Right renal pelvis (tissue), 4 donors: ENCODE data around the gene MAPT. TPM values are rescaled to one million over a fixed set of nuclear protein-coding genes. Genes with fewer than 3 reads are reported as not detected.
"Not testable (repeated sequence)": the region's sequence is repeated elsewhere in the genome, so short reads cannot be mapped to it uniquely, and the experiment has no call there.

Source experiments
- DNase-seq, 4 donors: peaks; one replicate each; pipeline ENCODE4 v3.0.0-alpha.2; 2013; ENCODE audit warnings: low read depth in 4 of 4, low spot score in 3 of 4, missing footprints in 1 of 4
- polyA plus RNA-seq, 4 donors: library from polyadenylated mRNA; unstranded; fragments of 120-200 nt; gene quantifications; one replicate each; pipeline ENCODE4 v1.2.1, GENCODE V29; 2013; ENCODE audit not compliant: insufficient read length in 4 of 4

The MAPT gene
- polyA plus RNA-seq, 4 donors, result 8.8 to 12.7 (median 10.3) TPM

DNA sequence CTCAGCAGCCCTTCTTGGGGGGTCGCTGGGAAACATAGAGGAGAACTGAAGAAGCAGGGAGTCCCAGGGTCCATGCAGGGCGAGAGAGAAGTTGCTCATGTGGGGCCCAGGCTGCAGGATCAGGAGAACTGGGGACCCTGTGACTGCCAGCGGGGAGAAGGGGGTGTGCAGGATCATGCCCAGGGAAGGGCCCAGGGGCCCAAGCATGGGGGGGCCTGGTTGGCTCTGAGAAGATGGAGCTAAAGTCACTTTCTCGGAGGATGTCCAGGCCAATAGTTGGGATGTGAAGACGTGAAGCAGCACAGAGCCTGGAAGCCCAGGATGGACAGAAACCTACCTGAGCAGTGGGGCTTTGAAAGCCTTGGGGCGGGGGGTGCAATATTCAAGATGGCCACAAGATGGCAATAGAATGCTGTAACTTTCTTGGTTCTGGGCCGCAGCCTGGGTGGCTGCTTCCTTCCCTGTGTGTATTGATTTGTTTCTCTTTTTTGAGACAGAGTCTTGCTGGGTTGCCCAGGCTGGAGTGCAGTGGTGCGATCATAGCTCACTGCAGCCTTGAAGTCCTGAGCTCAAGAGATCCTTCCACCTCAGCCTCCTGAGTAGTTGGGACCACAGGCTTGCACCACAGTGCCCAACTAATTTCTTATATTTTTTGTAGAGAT, 108.1 kb downstream of the MAPT start:
- DNase-seq, result peak; percentile 39 to 67 (median 46)

DNA sequence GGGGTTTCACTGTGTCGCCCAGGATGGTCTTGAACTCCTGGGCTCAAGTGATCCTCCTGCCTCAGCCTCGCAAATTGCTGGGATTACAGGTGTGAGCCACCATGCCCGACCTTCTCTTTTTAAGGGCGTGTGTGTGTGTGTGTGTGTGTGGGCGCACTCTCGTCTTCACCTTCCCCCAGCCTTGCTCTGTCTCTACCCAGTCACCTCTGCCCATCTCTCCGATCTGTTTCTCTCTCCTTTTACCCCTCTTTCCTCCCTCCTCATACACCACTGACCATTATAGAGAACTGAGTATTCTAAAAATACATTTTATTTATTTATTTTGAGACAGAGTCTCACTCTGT, 108.6 kb downstream of the MAPT start:
- no peak for DNase-seq

DNA sequence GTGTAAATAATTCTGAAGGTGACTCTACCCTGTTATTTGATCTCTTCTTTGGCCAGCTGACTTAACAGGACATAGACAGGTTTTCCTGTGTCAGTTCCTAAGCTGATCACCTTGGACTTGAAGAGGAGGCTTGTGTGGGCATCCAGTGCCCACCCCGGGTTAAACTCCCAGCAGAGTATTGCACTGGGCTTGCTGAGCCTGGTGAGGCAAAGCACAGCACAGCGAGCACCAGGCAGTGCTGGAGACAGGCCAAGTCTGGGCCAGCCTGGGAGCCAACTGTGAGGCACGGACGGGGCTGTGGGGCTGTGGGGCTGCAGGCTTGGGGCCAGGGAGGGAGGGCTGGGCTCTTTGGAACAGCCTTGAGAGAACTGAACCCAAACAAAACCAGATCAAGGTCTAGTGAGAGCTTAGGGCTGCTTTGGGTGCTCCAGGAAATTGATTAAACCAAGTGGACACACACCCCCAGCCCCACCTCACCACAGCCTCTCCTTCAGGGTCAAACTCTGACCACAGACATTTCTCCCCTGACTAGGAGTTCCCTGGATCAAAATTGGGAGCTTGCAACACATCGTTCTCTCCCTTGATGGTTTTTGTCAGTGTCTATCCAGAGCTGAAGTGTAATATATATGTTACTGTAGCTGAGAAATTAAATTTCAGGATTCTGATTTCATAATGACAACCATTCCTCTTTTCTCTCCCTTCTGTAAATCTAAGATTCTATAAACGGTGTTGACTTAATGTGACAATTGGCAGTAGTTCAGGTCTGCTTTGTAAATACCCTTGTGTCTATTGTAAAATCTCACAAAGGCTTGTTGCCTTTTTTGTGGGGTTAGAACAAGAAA, 109.8 kb downstream of the MAPT start:
- no peak for DNase-seq

DNA sequence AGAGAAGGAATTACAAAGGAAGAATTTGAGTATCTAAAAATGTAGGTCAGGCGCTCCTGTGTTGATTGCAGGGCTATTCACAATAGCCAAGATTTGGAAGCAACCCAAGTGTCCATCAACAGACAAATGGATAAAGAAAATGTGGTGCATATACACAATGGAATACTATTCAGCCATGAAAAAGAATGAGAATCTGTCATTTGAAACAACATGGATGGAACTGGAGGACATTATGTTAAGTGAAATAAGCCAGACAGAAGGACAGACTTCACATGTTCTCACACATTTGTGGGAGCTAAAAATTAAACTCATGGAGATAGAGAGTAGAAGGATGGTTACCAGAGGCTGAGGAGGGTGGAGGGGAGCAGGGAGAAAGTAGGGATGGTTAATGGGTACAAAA, 111.7 kb downstream of the MAPT start:
- not testable (repeated sequence) for DNase-seq

DNA sequence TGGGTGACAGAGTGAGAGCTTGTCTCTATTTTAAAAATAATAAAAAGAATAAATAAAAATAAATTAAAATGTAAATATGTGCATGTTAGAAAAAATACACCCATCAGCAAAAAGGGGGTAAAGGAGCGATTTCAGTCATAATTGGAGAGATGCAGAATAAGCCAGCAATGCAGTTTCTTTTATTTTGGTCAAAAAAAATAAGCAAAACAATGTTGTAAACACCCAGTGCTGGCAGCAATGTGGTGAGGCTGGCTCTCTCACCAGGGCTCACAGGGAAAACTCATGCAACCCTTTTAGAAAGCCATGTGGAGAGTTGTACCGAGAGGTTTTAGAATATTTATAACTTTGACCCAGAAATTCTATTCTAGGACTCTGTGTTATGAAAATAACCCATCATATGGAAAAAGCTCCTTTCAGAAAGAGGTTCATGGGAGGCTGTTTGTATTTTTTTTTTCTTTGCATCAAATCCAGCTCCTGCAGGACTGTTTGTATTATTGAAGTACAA, 113.2 kb downstream of the MAPT start:
- no peak for DNase-seq

DNA sequence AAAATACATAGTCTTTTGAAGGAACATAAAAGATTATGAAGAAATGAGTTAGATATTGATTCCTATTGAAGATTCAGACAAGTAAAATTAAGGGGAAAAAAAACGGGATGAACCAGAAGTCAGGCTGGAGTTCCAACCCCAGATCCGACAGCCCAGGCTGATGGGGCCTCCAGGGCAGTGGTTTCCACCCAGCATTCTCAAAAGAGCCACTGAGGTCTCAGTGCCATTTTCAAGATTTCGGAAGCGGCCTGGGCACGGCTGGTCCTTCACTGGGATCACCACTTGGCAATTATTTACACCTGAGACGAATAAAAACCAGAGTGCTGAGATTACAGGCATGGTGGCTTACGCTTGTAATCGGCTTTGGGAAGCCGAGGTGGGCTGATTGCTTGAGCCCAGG, 114.2 kb downstream of the MAPT start:
- no peak for DNase-seq

DNA sequence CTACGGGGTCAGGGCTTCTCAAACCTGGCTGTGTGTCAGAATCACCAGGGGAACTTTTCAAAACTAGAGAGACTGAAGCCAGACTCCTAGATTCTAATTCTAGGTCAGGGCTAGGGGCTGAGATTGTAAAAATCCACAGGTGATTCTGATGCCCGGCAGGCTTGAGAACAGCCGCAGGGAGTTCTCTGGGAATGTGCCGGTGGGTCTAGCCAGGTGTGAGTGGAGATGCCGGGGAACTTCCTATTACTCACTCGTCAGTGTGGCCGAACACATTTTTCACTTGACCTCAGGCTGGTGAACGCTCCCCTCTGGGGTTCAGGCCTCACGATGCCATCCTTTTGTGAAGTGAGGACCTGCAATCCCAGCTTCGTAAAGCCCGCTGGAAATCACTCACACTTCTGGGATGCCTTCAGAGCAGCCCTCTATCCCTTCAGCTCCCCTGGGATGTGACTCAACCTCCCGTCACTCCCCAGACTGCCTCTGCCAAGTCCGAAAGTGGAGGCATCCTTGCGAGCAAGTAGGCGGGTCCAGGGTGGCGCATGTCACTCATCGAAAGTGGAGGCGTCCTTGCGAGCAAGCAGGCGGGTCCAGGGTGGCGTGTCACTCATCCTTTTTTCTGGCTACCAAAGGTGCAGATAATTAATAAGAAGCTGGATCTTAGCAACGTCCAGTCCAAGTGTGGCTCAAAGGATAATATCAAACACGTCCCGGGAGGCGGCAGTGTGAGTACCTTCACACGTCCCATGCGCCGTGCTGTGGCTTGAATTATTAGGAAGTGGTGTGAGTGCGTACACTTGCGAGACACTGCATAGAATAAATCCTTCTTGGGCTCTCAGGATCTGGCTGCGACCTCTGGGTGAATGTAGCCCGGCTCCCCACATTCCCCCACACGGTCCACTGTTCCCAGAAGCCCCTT, 115.6 kb downstream of the MAPT start:
- DNase-seq, result no peak

DNA sequence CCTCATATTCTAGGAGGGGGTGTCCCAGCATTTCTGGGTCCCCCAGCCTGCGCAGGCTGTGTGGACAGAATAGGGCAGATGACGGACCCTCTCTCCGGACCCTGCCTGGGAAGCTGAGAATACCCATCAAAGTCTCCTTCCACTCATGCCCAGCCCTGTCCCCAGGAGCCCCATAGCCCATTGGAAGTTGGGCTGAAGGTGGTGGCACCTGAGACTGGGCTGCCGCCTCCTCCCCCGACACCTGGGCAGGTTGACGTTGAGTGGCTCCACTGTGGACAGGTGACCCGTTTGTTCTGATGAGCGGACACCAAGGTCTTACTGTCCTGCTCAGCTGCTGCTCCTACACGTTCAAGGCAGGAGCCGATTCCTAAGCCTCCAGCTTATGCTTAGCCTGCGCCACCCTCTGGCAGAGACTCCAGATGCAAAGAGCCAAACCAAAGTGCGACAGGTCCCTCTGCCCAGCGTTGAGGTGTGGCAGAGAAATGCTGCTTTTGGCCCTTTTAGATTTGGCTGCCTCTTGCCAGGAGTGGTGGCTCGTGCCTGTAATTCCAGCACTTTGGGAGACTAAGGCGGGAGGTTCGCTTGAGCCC, 116.3 kb downstream of the MAPT start:
- DNase-seq, result no peak

DNA sequence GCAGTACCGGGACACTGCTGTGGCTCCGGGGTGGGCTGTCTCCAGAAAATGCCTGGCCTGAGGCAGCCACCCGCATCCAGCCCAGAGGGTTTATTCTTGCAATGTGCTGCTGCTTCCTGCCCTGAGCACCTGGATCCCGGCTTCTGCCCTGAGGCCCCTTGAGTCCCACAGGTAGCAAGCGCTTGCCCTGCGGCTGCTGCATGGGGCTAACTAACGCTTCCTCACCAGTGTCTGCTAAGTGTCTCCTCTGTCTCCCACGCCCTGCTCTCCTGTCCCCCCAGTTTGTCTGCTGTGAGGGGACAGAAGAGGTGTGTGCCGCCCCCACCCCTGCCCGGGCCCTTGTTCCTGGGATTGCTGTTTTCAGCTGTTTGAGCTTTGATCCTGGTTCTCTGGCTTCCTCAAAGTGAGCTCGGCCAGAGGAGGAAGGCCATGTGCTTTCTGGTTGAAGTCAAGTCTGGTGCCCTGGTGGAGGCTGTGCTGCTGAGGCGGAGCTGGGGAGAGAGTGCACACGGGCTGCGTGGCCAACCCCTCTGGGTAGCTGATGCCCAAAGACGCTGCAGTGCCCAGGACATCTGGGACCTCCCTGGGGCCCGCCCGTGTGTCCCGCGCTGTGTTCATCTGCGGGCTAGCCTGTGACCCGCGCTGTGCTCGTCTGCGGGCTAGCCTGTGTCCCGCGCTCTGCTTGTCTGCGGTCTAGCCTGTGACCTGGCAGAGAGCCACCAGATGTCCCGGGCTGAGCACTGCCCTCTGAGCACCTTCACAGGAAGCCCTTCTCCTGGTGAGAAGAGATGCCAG, 117.6 kb downstream of the MAPT start:
- DNase-seq, result no peak

DNA sequence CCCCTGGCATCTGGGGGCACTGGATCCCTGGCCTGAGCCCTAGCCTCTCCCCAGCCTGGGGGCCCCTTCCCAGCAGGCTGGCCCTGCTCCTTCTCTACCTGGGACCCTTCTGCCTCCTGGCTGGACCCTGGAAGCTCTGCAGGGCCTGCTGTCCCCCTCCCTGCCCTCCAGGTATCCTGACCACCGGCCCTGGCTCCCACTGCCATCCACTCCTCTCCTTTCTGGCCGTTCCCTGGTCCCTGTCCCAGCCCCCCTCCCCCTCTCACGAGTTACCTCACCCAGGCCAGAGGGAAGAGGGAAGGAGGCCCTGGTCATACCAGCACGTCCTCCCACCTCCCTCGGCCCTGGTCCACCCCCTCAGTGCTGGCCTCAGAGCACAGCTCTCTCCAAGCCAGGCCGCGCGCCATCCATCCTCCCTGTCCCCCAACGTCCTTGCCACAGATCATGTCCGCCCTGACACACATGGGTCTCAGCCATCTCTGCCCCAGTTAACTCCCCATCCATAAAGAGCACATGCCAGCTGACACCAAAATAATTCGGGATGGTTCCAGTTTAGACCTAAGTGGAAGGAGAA, 118.2 kb downstream of the MAPT start:
- no peak for DNase-seq

DNA sequence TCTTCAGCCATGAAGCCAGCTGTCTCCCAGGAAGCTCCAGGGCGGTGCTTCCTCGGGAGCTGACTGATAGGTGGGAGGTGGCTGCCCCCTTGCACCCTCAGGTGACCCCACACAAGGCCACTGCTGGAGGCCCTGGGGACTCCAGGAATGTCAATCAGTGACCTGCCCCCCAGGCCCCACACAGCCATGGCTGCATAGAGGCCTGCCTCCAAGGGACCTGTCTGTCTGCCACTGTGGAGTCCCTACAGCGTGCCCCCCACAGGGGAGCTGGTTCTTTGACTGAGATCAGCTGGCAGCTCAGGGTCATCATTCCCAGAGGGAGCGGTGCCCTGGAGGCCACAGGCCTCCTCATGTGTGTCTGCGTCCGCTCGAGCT, 118.8 kb downstream of the MAPT start:
- DNase-seq, result no peak

DNA sequence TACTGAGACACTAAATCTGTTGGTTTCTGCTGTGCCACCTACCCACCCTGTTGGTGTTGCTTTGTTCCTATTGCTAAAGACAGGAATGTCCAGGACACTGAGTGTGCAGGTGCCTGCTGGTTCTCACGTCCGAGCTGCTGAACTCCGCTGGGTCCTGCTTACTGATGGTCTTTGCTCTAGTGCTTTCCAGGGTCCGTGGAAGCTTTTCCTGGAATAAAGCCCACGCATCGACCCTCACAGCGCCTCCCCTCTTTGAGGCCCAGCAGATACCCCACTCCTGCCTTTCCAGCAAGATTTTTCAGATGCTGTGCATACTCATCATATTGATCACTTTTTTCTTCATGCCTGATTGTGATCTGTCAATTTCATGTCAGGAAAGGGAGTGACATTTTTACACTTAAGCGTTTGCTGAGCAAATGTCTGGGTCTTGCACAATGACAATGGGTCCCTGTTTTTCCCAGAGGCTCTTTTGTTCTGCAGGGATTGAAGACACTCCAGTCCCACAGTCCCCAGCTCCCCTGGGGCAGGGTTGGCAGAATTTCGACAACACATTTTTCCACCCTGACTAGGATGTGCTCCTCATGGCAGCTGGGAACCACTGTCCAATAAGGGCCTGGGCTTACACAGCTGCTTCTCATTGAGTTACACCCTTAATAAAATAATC, 119.3 kb downstream of the MAPT start:
- no peak for DNase-seq

DNA sequence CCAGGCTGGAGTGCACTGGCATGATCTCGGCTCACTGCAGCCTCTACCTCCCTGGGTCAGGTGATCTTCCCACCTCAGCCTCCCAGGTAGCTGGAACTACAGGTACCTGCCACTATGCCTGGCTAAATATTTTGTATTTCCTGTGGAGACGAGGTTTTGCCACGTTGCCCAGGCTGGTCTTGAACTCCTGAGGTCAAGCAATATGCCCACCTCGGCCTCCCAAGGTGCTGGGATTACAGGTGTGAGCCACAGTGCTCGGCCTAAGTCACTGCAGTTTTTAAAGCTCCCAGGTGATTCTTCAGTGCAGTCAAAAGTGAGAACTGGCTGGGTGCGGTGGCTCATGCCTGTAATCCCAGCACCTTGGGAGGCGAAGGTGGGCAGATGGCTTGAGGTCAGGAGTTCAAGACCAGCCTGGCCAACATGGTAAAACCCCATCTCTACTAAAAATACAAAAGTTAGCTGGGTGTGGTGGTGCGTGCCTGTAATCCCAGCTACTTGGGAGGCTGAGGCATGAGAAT, 125.1 kb downstream of the MAPT start:
- not testable (repeated sequence) for DNase-seq

DNA sequence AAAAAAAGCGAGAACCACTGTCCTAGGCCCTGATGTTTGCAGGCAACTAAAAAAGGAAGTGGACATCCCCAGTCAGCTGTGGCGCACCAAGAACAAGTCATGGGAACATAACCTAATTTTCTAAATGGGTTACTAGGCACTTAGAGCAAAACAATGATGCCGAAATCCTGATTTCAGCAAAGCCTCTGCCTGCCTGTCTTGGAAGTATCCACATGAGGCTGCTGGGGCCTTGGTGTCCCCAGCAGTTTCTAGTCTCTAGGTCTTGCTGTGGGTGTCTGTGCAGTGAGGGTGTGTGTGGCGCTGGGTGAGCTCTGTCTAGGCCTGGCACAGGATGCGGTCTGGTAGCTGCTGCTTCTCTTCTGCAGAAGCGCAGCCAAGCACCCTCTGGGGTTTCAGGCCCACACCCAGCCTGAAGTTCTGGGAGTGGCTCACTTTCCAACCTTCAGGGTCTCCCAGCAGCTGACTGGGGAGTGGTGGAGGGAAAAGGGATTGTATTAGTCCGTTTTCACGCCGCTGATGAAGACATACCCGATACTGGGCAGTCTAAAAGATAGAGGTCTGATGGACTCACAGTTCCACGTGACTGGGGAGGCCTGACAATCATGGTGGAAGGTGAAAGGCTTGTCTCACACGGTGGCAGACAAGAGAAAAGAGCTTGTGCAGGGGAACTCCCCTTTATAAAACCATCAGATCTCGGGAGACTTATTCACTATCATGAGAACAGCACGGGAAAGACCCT, 125.8 kb downstream of the MAPT start:
- no peak for DNase-seq

DNA sequence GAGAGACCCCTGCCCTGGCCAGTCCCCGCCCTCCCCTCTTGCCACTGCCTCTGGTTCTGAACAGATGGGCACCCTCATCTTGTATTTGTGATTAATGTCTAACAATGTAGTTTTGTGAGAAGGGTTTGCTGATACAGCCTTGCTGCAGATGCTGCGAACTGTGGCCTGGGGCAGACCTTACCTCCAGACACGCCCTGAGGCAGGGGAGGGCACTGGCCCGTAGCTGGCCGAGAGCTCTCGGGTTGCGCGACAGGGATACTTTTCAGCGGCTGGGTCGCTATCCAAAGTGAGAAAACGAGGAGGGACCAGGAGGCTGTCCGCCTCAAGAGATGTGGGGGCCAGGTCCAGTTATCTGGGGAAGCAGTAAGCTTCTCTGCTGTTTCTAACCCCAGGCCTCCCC, 126.6 kb downstream of the MAPT start:
- no peak for DNase-seq

DNA sequence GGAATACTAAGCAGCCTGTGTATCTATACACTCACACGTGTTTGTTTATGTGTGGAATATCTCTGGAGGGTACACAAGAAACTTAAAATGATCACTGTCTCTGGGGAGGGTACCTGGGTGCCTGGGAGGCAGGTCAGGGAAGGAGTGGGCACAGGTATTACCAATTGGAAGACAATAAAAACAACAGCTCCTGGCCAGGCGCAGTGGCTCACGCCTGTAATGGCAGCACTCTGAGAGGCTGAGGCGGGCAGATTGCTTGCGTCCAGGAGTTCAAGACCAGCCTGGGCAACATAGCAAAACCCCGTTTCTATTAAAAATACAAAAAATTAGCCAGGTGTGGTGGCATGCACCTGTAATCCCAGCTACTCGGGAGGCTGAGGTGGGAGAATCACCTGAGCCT, 129.0 kb downstream of the MAPT start:
- DNase-seq, result not testable (repeated sequence)

DNA sequence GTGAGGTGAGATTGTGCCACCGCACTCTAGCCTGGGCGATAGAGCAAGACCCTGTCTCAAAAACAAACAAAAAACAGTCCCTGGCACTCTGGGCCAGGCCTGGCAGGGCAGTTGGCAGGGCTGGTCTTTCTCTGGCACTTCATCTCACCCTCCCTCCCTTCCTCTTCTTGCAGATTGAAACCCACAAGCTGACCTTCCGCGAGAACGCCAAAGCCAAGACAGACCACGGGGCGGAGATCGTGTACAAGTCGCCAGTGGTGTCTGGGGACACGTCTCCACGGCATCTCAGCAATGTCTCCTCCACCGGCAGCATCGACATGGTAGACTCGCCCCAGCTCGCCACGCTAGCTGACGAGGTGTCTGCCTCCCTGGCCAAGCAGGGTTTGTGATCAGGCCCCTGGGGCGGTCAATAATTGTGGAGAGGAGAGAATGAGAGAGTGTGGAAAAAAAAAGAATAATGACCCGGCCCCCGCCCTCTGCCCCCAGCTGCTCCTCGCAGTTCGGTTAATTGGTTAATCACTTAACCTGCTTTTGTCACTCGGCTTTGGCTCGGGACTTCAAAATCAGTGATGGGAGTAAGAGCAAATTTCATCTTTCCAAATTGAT, 129.5 kb downstream of the MAPT start:
- no peak for DNase-seq

DNA sequence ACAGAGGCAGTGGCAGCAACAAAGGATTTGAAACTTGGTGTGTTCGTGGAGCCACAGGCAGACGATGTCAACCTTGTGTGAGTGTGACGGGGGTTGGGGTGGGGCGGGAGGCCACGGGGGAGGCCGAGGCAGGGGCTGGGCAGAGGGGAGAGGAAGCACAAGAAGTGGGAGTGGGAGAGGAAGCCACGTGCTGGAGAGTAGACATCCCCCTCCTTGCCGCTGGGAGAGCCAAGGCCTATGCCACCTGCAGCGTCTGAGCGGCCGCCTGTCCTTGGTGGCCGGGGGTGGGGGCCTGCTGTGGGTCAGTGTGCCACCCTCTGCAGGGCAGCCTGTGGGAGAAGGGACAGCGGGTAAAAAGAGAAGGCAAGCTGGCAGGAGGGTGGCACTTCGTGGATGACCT, 130.2 kb downstream of the MAPT start:
- no peak for DNase-seq
